Stimulated activated CD4-positive, alpha-beta T cell treated with anti-CD3 and anti-CD28 coated beads, TNF-alpha, amount 100 ng/mL, for 24 hours (primary cell): ENCODE measurements around the gene LRGUK.
"Not testable (repeated sequence)": the region's sequence is repeated elsewhere in the genome, so short reads cannot be mapped to it uniquely, and the experiment has no call there.

ENCODE experiments used
- DNase-seq, 3 experiments: peaks; one replicate each; pipeline ENCODE4 v3.0.0-alpha.2; 2020; ENCODE audit warnings: low read depth in 3 of 3

The LRGUK gene

GRCh38 chr7:134234216-134234615, 107.1 kb downstream of the LRGUK start:
- DNase-seq, result no peak

- DNase-seq, result no peak
These were observed 118.1 kb downstream of the LRGUK start for GRCh38 chr7:134245253-134245652.

- DNase-seq, result no peak
These were observed 119.2 kb downstream of the LRGUK start for GRCh38 chr7:134246347-134246746.

GRCh38 chr7:134246761-134247160, 119.6 kb downstream of the LRGUK start:
- no peak for DNase-seq

- DNase-seq, result no peak
These were observed 121.1 kb downstream of the LRGUK start for GRCh38 chr7:134248196-134248595.

GRCh38 chr7:134254311-134254710, 127.2 kb downstream of the LRGUK start:
- no peak for DNase-seq

- no peak for DNase-seq
These were observed 128.7 kb downstream of the LRGUK start for GRCh38 chr7:134255814-134256213.

GRCh38 chr7:134262322-134262721, 135.2 kb downstream of the LRGUK start:
- DNase-seq, result no peak

GRCh38 chr7:134276951-134277350, 149.8 kb downstream of the LRGUK start:
- no peak for DNase-seq

- no peak for DNase-seq
These were observed 151.5 kb downstream of the LRGUK start for GRCh38 chr7:134278502-134279153.

- no peak for DNase-seq
These were observed 152.2 kb downstream of the LRGUK start for GRCh38 chr7:134279336-134279735.

GRCh38 chr7:134279898-134280297, 152.8 kb downstream of the LRGUK start:
- no peak for DNase-seq

- no peak for DNase-seq
These were observed 153.4 kb downstream of the LRGUK start for GRCh38 chr7:134280508-134280907.

- no peak for DNase-seq
These were observed 156.9 kb downstream of the LRGUK start for GRCh38 chr7:134284011-134284410.

- no peak for DNase-seq
These were observed 157.8 kb downstream of the LRGUK start for GRCh38 chr7:134284952-134285351.

GRCh38 chr7:134287916-134288659, 160.9 kb downstream of the LRGUK start:
- DNase-seq, result no peak

- no peak for DNase-seq
These were observed 162.3 kb downstream of the LRGUK start for GRCh38 chr7:134289423-134289822.

- no peak for DNase-seq
These were observed 162.7 kb downstream of the LRGUK start for GRCh38 chr7:134289841-134290240.

- DNase-seq, result no peak
These were observed 163.1 kb downstream of the LRGUK start for GRCh38 chr7:134290286-134290685.

GRCh38 chr7:134293002-134293740, 166.0 kb downstream of the LRGUK start:
- no peak for DNase-seq

- not testable (repeated sequence) for DNase-seq
These were observed 168.8 kb downstream of the LRGUK start for GRCh38 chr7:134295982-134296381.

GRCh38 chr7:134297489-134297888, 170.3 kb downstream of the LRGUK start:
- DNase-seq, result no peak
